Measurements from ENCODE around the gene GLDC.

GLDC gene

DNA sequence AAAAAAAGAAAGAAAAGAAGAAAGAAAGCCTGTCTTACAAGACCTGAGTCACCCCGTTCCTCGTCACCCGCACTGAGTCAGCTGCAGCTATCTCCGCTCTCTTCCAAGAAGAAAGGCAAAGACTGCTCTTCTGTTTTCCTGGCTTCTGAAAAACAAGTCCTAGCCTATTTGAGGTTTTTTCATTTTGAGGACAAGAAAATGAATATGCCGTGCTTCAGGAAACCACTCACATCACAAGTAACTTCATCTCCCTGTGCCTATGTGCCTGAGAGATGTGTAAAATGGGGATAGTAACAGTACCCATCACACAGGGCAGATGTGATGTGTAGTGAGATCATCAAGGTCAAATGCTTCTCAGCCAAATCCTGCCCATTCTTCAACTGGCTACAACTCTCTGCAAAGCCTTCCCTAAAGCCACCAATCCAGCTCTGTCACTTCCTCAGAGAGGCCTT, 78.4 kb downstream of the GLDC start:
- no peaks in the 10 kb centered on the region for H3K27me3 ChIP-seq (ENCODE audit: insufficient read depth, low read length, poor library complexity)
- DNase-seq, result no peak
- no peaks in the 10 kb centered on the region for H3K9me3 ChIP-seq (ENCODE audit: insufficient read depth, low read length, severe bottlenecking)
- H4K20me1 ChIP-seq (ENCODE audit: insufficient read depth, low read length), result no peaks in the 10 kb centered on the region
- H3K36me3 ChIP-seq (ENCODE audit: insufficient read depth, low read length), result no peaks in the 10 kb centered on the region
- H3K4me2 ChIP-seq (ENCODE audit: insufficient read depth, low read length), result no peak overlapping the region
- H3K79me2 ChIP-seq (ENCODE audit: insufficient read depth, low read length), result no peaks in the 10 kb centered on the region
- no peak for TF ChIP-seq EZH2 (IDR thresholded peaks at IDR 0.05; ENCODE audit: borderline replicate concordance, low read depth, low read length, severe bottlenecking)
- TF ChIP-seq, protein P1, sequence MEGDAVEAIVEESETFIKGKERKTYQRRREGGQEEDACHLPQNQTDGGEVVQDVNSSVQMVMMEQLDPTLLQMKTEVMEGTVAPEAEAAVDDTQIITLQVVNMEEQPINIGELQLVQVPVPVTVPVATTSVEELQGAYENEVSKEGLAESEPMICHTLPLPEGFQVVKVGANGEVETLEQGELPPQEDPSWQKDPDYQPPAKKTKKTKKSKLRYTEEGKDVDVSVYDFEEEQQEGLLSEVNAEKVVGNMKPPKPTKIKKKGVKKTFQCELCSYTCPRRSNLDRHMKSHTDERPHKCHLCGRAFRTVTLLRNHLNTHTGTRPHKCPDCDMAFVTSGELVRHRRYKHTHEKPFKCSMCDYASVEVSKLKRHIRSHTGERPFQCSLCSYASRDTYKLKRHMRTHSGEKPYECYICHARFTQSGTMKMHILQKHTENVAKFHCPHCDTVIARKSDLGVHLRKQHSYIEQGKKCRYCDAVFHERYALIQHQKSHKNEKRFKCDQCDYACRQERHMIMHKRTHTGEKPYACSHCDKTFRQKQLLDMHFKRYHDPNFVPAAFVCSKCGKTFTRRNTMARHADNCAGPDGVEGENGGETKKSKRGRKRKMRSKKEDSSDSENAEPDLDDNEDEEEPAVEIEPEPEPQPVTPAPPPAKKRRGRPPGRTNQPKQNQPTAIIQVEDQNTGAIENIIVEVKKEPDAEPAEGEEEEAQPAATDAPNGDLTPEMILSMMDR (IDR thresholded peaks at IDR 0.05; ENCODE audit: borderline replicate concordance, extremely low read depth, low read length, poor library complexity, severe bottlenecking), result no peak
- no peak overlapping the region for H2AFZ ChIP-seq (ENCODE audit: low read depth, low read length)
- no peak overlapping the region for H3K27ac ChIP-seq (ENCODE audit: low read length)
- H3K9ac ChIP-seq (ENCODE audit: low read depth, low read length), result no peak overlapping the region
- no peaks in the 10 kb centered on the region for H3K4me1 ChIP-seq (ENCODE audit: insufficient read depth, low read length)
- no peak for ATAC-seq (ENCODE audit: insufficient read depth, low read depth)
- H3K4me3 ChIP-seq (ENCODE audit: low read depth in 1 of 2, low read length in 2 of 2), result no peak overlapping the region

DNA sequence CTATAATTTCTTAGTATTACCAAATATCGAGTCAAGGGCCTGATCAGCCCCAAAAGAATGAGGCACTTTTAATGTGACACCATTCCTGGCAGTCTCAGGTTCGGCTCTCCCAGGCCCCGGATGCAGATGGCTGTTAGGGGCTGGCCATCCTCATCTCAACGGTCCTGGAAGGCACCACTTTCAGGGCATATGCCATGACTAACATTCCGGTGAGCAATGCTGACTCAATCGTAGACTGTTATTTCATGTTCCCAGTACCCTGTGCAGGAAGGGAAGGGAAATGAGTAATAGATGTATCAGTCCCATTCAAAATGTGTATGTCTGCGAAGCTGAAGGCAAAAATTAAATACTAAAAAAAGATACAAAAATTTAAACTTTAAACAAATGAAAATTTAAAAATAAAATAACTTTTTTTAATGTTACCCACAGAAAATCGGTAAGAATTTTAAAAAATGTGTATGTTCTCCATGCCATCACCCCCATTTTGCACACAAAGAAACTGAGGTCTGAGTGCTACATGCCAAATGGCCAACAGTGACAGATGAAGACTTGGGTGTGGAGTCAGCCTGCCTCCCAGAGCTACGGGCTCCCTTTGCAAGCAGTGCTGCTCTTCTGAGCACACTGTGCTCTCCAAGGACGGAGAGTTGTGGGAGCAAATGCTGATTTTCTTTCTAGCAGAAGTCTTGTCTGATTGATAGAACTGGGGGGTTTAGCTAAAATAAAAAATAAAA, 79.0 kb downstream of the GLDC start:
- H3K27ac ChIP-seq (ENCODE audit: low read length), result no peak overlapping the region
- H2AFZ ChIP-seq (ENCODE audit: low read depth, low read length), result no peak overlapping the region
- no peaks in the 10 kb centered on the region for H4K20me1 ChIP-seq (ENCODE audit: insufficient read depth, low read length)
- no peaks in the 10 kb centered on the region for H3K27me3 ChIP-seq (ENCODE audit: insufficient read depth, low read length, poor library complexity)
- no peaks in the 10 kb centered on the region for H3K4me1 ChIP-seq (ENCODE audit: insufficient read depth, low read length)
- ATAC-seq (ENCODE audit: insufficient read depth, low read depth) (no peak), DNase-seq (no peak)
- TF ChIP-seq, protein P1 (IDR thresholded peaks at IDR 0.05; ENCODE audit: borderline replicate concordance, extremely low read depth, low read length, poor library complexity, severe bottlenecking), result no peak
- no peak for TF ChIP-seq EZH2 (IDR thresholded peaks at IDR 0.05; ENCODE audit: borderline replicate concordance, low read depth, low read length, severe bottlenecking)
- no peaks in the 10 kb centered on the region for H3K36me3 ChIP-seq (ENCODE audit: insufficient read depth, low read length)
- H3K9ac ChIP-seq (ENCODE audit: low read depth, low read length), result no peak overlapping the region
- no peak overlapping the region for H3K4me2 ChIP-seq (ENCODE audit: insufficient read depth, low read length)
- no peaks in the 10 kb centered on the region for H3K79me2 ChIP-seq (ENCODE audit: insufficient read depth, low read length)
- no peak overlapping the region for H3K4me3 ChIP-seq (ENCODE audit: low read depth in 1 of 2, low read length in 2 of 2)
- no peaks in the 10 kb centered on the region for H3K9me3 ChIP-seq (ENCODE audit: insufficient read depth, low read length, severe bottlenecking)

- Histone ChIP-seq H3K9ac (ENCODE audit: low read depth, low read length) (no peak overlapping the region), H3K4me2 (ENCODE audit: insufficient read depth, low read length) (no peak overlapping the region), H4K20me1 (ENCODE audit: insufficient read depth, low read length) (no peaks in the 10 kb centered on the region), H3K4me1 (ENCODE audit: insufficient read depth, low read length) (no peaks in the 10 kb centered on the region), H3K27me3 (ENCODE audit: insufficient read depth, low read length, poor library complexity) (no peaks in the 10 kb centered on the region), H3K36me3 (ENCODE audit: insufficient read depth, low read length) (no peaks in the 10 kb centered on the region), H3K4me3 (ENCODE audit: low read depth in 1 of 2, low read length in 2 of 2) (no peak overlapping the region), H3K27ac (ENCODE audit: low read length) (no peak overlapping the region), H3K79me2 (ENCODE audit: insufficient read depth, low read length) (no peaks in the 10 kb centered on the region), H2AFZ (ENCODE audit: low read depth, low read length) (no peak overlapping the region), H3K9me3 (ENCODE audit: insufficient read depth, low read length, severe bottlenecking) (no peaks in the 10 kb centered on the region)
- no peak for ATAC-seq (ENCODE audit: insufficient read depth, low read depth)
- TF ChIP-seq EZH2 (IDR thresholded peaks at IDR 0.05; ENCODE audit: borderline replicate concordance, low read depth, low read length, severe bottlenecking), result no peak
- TF ChIP-seq, protein P1 (IDR thresholded peaks at IDR 0.05; ENCODE audit: borderline replicate concordance, extremely low read depth, low read length, poor library complexity, severe bottlenecking), result no peak
- no peak for DNase-seq
These were observed 80.2 kb downstream of the GLDC start for GRCh38 chr9:6565312-6565711.
